Testis (tissue), 3 donors: ENCODE results near the gene PIP5KL1. TPM values are rescaled to one million over a fixed set of nuclear protein-coding genes. Genes with fewer than 3 reads are reported as not detected.

Experiments used
- DNase-seq: peaks from one replicate; pipeline ENCODE4 v3.0.0-alpha.2; 2019
- H3K27ac ChIP-seq, 2 donors: fragments of 200-600 bp; sonication (generic); one replicate each; pipeline ENCODE4 v1.5.1; 2019
- H3K27me3 ChIP-seq: fragments of 200-600 bp; sonication (generic); one replicate; pipeline ENCODE4 v1.5.1; 2019
- H3K36me3 ChIP-seq: fragments of 200-600 bp; sonication (generic); one replicate; pipeline ENCODE4 v1.5.1; 2017; ENCODE audit warnings: low read depth; ENCODE audit errors: missing control alignments
- H3K4me1 ChIP-seq: fragments of 200-600 bp; sonication (generic); one replicate; pipeline ENCODE4 v1.5.1; 2019
- H3K4me3 ChIP-seq, 2 donors: fragments of 200-600 bp; sonication (generic); one replicate each; pipeline ENCODE4 v1.5.1; 2017 to 2019
- H3K9me3 ChIP-seq: fragments of 200-600 bp; sonication (generic); one replicate; pipeline ENCODE4 v1.5.1; 2017
- CTCF ChIP-seq, 3 experiments: fragments of 450-650 bp in 2 of 3; fragments of 200-600 bp in 1 of 3; sonication (generic) in 1 of 3; IDR thresholded peaks; one replicate each; pipeline ENCODE4 v1.5.1; 2016 to 2019; ENCODE audit warnings: antibody characterized with exemption in 3 of 3, mild to moderate bottlenecking in 2 of 3, moderate library complexity in 1 of 3
- POLR2A ChIP-seq: fragments of 450-650 bp; IDR thresholded peaks from one replicate; pipeline ENCODE4 v1.6.1; 2017; ENCODE audit warnings: antibody characterized with exemption, mild to moderate bottlenecking, moderate library complexity
- WGBS, 2 donors: methylation state at CpG; one replicate each; pipeline ENCODE4 v1.1.5; 2018; 5-methylcytosine and 5-hydroxymethylcytosine counted together
- intact Hi-C: fragments of 100-400 bp; cut with DNase I; formaldehyde crosslinking; loops from one replicate; pipeline ENCODE4 v1.15.1; 2023; ENCODE audit warnings: low total_unique reads
- polyA plus RNA-seq: library from polyadenylated mRNA; stranded (reverse); fragments of 350-450 nt; fragmentation: Illumina TruSeq; extraction: RNeasy Lipid Tissue Mini Kit (QIAGEN cat#74804); gene quantifications from one replicate; pipeline ENCODE4 v1.2.3, GENCODE V29; 2014; ENCODE audit warnings: low read depth, low replicate concordance; ENCODE audit not compliant: insufficient read depth
- total RNA-seq, 2 donors: library from RNA; depleted of rRNA; stranded (reverse); fragments of >200 nt; gene quantifications; one replicate each; pipeline ENCODE4 v1.2.3, GENCODE V29; 2016

Gene PIP5KL1
- total and polyA plus RNA-seq, 3 donors from 2014 or later: 3.9 to 10.2 (median 8.4) TPM

GRCh38 chr9:127925959-127926905 is 4.3 kb downstream of the PIP5KL1 start:
- no peak for DNase-seq
- Histone ChIP-seq H3K4me3 (no peak overlapping the region), H3K9me3 (no peaks in the 10 kb centered on the region), H3K27me3 (no peaks in the 10 kb centered on the region), H3K36me3 (no peaks in the 10 kb centered on the region), H3K27ac (no peak overlapping the region), H3K4me1 (peaks cover 22% of the 10 kb centered on the region)
- intact Hi-C loops: no loop called here
- TF ChIP-seq POLR2A (no peak), CTCF (IDR thresholded peaks at IDR 0.05) (no peak)
- WGBS, 2 donors: 60 to 63% methylated on average over 10 to 14 of the region's 14 CpGs

GRCh38 chr9:127924736-127925444 is 5.7 kb downstream of the PIP5KL1 start:
- peaks cover 13% of the 10 kb centered on the region for H3K4me1 ChIP-seq
- no peaks in the 10 kb centered on the region for H3K9me3 ChIP-seq
- WGBS, 2 donors: 89 to 90% methylated on average over 18 to 22 of the region's 22 CpGs
- intact Hi-C loops: no loop called here
- TF ChIP-seq CTCF (IDR thresholded peaks at IDR 0.05) (no peak), POLR2A (no peak)
- H3K4me3 ChIP-seq: no peak overlapping the region
- no peaks in the 10 kb centered on the region for H3K27me3 ChIP-seq
- no peak for DNase-seq
- no peak overlapping the region for H3K27ac ChIP-seq
- no peaks in the 10 kb centered on the region for H3K36me3 ChIP-seq

DNA sequence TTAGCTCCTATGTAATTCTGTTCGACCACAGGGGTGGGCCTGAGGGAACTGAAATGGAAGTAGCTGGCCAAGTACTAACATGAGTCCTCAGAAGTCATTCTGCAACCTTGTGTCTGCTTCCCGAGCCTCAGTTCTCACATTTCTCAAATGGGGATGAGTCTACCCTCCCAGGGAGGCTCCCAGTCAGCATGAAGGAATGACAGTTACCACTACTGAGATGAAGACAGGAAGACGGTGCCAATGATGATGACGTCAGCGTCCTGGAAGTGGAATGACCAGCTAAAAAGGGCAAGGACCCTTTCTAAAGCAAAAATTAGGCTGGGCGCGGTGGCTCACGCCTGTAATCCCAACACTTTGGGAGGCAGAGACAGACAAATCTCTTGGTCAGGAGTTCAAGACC is 6.8 kb downstream of the PIP5KL1 start:
- intact Hi-C loops: no loop called here
- Histone ChIP-seq H3K27ac (no peak overlapping the region), H3K4me3 (no peak overlapping the region), H3K4me1 (peaks cover 13% of the 10 kb centered on the region), H3K27me3 (no peaks in the 10 kb centered on the region), H3K9me3 (no peaks in the 10 kb centered on the region), H3K36me3 (no peaks in the 10 kb centered on the region)
- WGBS, 2 donors: 81 to 84% methylated on average over 8 of the region's 8 CpGs
- DNase-seq: no peak
- TF ChIP-seq POLR2A (no peak), CTCF (IDR thresholded peaks at IDR 0.05) (no peak)

GRCh38 chr9:127923046-127923445 is 7.5 kb downstream of the PIP5KL1 start:
- Histone ChIP-seq H3K4me1 (peaks cover 13% of the 10 kb centered on the region), H3K9me3 (no peaks in the 10 kb centered on the region), H3K4me3 (no peak overlapping the region), H3K36me3 (no peaks in the 10 kb centered on the region), H3K27ac (no peak overlapping the region), H3K27me3 (no peaks in the 10 kb centered on the region)
- TF ChIP-seq CTCF (IDR thresholded peaks at IDR 0.05) (no peak), POLR2A (no peak)
- no peak for DNase-seq
- intact Hi-C loops: no loop called here
- 59 to 64% methylated on average over 6 of the region's 6 CpGs for WGBS, 2 donors
